GM18520 (cell line): ENCODE data around the gene RAX2.
"Not testable (repeated sequence)": the region's sequence is repeated elsewhere in the genome, so short reads cannot be mapped to it uniquely, and the experiment has no call there.

Source experiments
- ATAC-seq: cut with Tn5 transposase; IDR thresholded peaks from one replicate; pipeline ENCODE4 v1.9.1; 2021; ENCODE audit not compliant: unreplicated experiment

RAX2 gene

DNA sequence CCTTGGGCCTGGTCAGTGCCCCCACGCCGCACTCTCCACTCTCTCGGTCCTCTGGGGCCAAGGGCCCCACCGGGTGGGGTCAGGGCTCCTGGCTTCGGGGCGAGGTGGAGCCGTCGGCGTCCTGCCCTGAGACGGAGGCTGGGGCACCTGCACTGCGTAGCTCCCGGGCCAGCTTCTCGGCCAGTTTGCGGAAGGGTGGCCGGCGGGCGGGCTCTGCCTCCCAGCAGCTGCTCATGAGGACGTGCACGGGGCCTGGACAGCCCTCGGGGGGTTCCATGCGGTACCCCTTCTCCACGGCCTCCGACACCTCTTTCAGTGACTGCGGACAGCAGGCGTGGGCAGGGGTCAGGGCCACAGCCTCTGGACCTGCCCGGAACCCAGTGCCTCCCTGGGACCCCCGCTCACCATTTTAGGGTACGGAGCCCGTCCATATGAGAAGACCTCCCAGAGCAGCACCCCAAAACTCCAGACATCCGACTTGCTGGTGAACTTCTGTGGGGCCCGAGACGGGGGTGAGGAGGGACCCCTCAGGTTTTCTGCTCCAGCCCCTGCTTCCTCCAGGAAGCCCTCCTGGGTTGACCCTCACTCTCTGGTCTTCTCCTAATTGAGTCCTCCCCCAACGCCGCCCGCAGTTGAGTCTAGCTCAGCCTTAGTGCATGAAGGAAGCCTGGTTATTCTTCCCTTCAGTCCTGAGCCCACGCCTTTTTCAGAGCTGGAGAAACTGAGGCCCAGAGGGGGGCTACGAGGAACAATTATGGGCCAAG is 6.3 kb upstream of the RAX2 start:
- no peak for ATAC-seq

DNA sequence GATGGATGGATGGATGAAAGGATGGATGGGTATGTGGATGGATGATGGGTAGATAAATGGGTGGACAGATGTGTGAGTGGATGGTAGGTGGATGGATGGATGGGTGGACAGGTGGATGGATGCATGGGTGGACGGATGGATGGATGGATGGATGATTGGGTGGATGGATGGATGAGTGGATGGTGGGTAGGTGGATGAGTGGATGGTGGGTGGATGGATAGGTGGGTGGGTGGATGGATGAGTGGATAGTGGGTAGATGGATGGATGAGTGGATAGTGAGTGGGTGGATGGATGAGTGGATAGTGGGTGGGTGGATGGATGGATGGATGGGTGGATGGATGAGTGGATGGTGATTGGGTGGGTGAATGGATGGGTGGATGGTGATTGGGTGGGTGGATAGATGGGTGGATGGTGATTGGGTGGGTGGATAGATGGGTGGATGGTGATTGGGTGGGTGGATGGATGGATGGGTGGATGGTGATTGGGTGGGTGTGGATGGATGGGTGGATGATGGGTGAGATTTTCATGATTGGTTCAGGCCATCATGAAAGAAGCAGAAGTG is 4.5 kb upstream of the RAX2 start:
- no peak for ATAC-seq

DNA sequence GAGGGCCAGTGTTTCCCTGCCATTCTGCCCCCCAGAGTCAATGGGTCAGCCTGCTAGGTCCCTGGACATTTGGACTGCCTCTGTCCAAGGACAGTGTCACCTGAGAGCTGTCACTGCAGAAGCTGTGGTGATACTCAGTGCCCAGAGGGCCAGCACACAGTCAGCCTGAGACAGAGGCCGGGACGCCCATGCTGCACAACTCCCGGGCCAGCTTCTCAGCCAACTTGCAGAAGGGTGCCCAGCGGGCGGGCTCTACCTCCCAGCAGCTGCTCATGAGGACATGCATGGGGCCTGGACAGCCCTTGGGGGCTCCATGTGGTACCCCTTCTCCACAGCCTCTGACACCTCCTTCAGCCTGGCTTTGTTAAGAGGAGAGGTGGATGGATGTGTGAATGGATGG is 3.8 kb upstream of the RAX2 start:
- no peak for ATAC-seq

- no peak for ATAC-seq
Measured at GRCh38 chr19:3775374-3775711, 3.3 kb upstream of the RAX2 start.

DNA sequence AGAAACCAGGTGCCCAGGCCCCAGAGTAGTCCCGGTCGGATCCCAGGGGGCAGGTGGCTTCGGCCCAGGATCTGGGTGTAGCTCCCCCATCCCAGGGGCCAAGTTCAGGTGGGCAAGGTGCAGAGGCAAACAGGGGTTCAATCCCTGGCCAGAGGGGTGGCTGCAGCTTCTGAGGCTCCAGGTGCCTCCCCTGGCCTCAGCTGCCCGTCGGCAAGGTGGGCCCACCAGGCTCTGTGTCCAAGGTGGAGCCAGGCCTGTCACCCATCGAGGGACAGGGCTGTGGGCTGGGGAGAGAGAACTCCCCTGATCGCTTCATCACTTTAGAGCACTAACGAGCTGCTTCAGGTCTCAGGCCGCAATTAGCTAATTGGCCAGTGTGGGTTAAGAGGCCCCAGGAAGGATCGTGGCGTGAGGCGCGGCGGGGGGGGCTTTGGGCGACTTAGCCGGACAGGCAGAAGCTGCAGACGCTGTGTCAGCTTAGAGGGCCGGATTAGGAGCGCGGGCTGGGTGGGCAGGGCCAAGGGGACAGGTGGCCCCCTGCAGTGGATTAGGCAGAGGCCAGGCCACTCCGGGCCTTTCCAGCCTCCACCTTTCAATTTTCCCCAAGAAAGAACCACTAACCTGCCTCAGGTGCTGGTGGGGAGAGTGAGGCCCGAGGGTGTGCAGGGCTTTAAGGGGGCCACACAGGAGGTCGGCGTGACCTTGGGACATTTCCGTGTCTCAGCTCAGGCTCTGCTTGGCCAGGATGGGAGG is 2.8 kb upstream of the RAX2 start:
- ATAC-seq, result no peak

- ATAC-seq, result no peak
Measured at GRCh38 chr19:3773814-3774515, 1.9 kb upstream of the RAX2 start.

GRCh38 chr19:3771000-3771905 is 775 bp downstream of the RAX2 start:
- no peak for ATAC-seq

DNA sequence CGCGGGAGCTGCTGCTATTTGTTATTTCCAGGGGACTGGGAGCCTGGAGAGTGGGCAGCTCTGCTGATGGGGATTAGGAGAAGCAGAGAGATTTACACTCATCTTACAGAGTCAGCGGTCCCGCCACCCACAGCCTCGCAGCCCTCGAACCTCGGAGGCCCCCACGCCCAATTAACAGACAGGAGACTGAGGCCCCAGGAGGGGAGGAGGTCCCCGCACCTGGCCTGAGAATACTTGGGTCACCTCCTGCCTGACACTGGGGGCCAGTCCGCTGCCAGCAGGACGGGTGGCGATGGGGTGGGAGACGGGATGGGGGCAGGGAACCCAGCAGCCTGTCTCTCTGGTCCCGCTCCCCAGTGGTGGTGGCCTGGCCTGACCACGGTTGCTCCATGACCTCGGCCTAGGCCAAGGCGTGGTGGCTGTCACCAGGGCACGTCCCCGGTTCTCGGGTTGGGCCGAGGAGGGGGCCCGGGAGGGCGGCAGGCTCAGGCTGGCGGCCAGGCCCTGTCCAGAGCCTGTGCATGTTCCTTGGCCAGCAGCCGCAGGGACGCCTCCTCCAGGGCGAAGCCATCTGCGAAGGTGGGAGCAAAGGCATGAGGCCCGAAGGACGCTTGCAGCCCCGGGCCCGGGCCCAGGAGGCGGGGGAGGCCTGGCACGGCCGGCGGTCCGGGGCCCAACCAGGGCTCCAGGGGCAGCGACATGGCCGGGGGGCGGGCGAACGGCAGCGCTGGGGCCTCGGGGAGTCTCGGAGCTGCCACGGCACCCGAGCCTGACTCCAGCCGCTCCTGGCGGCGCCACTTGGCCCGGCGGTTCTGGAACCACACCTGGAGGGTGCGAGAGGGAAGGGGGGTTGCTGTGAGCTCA is 1.7 kb downstream of the RAX2 start:
- ATAC-seq, result no peak

GRCh38 chr19:3769494-3769893 is 2.5 kb downstream of the RAX2 start:
- ATAC-seq, result no peak

DNA sequence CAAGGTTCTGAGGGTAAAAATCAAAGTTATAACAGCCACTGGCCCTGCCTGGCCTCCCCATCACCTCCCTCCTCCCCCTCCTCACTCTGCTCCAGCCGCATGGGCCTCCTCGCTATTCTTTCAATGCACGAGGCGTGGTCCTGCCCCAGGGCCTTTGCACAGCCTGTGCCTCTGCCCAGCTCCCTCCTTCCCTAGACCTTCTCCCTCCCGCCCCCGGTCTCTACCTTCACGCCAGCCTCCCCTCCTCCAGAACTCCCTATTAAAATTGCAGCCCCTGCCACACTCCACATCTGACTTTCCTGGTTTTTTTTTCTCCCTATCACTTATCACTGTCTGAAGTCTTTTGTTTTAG is 3.3 kb downstream of the RAX2 start:
- no peak for ATAC-seq

DNA sequence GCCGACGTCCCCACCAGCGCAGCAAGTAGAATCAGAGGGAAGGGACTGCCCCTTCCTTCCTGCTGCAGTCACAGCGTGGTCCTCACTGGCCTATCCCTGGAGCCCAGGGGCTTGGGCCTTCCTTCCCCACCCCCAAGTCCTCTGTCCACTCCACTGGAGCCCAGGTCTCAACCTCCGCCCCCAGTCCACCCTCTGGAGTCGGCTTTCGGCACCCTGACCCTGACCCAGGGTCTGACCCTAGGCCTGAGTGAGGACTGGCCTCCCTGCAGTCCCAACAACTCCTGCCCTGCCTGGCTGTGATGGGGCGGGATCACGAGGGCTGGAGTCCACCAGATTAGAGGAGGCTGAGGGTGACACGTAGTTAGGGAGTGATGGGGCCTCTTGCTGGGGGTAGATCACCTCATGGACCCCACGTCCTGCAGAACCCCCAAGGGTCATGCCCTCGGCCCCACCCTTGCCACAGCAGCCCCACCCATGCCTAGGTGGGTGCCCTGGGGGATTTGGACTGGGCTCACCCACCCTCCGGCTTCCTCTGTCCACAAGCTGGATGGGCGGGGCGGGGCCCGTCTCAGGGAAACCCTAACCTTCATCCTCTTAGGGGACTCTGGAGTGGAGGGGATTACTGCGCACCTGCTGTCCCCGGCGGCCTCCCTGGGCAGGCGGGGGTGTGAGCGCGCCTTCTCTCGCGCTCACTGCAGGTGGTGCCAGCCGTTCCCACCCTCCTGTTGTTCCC is 3.8 kb downstream of the RAX2 start:
- no peak for ATAC-seq

- no peak for ATAC-seq
Measured at GRCh38 chr19:3767050-3767449, 5.0 kb downstream of the RAX2 start.

DNA sequence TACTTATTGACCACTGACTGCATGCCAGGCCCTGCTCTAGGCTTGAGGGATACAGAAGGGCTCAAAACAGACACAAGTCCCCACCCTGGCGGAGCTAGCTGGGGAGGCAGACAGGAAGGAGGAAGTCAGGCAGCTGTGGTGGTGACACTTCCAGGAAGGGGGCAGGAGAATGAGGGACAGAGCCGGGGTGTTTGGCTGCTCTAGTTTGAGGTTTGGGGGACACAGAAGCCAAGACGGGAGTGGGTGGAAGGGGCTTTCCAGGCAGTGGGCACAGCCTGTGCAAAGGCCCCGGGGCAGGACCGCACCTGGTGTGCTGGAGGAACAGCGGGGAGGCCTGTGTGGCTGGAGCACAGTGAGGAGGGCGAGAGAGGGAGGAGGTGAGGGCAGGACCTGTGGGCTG is 5.5 kb downstream of the RAX2 start:
- ATAC-seq, result no peak

GRCh38 chr19:3765757-3766156 is 6.3 kb downstream of the RAX2 start:
- not testable (repeated sequence) for ATAC-seq

DNA sequence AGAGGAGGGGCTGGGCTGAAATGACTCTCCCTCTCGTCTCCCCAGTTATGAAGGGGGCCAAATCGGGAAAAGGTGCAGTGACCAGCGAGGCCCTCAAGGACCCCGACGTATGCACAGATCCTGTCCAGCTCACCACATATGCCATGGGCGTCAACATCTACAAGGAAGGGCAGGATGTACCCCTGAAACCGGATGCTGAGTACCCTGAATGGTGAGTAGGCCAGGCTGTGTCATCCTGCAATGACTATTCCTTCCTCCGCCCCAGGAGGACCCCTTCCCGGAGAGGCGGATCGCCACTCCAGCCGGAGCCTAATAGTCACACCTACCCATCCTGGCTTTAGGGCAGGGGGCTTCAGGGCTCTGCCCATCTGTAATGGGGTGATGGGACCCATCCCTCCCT is 6.9 kb downstream of the RAX2 start:
- no peak for ATAC-seq

DNA sequence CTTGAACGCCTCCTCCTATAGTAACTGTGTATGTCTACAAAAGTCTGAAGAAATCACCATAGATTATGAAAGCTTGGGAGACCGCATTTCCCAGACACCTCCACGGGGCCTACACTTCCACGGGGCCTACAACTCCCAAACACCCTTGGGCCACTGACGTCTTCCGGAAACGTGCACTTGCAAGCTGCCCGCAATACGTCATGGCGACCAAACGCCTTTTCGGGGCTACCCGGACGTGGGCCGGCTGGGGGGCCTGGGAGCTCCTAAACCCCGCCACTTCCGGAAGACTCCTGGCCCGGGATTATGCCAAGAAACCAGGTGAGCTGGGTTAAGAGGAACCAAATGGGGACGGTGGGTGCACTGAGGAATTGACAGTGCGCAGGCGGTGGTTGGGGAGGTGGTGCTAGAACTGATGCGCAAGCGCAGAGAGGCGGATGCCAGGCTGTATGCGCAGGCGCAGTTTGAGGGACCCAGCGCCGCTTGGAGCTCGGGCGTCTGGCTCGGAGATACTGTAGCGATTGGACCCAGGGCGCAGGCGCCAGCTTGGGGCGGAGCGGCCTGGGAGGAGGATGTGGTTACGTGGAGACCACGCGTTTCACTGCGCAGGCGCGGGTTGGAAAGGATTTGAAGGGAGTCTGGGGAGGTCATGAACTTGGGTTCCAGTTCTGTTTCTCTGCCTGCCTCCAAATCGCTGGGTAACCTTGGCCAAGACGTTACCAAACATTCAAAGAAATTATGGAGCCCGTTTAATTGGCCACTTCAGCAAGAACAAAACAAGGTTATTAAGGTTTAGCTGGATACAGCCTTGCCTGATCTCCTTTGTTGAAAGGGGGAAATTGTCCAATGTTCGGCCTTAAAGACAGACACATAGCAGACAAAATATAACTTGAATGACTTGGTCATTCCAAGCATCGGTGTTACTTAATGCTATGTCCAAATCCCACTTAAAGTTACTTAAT is 9.2 kb downstream of the RAX2 start, which contains the start of gene MRPL54:
Gene MRPL54, plus strand, starts transcription at position 182 of the 959 bp plus-strand sequence. Its CDS starts 19 bp downstream, at position 201.
- peak; percentile 70 for ATAC-seq

- ATAC-seq, result no peak
Measured at GRCh38 chr19:3762130-3762473, 9.9 kb downstream of the RAX2 start.
